Activated naive CD4-positive, alpha-beta T cell treated with anti-CD3 and anti-CD28 coated beads, Interleukin-2, amount 50 U/mL, for 72 hours (primary cell): ENCODE results near the gene NDOR1. TPM values are rescaled to one million over a fixed set of nuclear protein-coding genes. Genes with fewer than 3 reads are reported as not detected.
A peak's percentile ranks its signal among the peaks of the same experiment; 100 is the strongest.

ENCODE experiments used
- ATAC-seq, 2 donors: fragments of 150-1000 bp; cut with Tn5 transposase; 2 replicates each; pipeline ENCODE4 v1.10.0; 2021; ENCODE audit warnings: mild to moderate bottlenecking in 2 of 2, moderate library complexity in 2 of 2
- DNase-seq, 2 donors: peaks; one replicate each; pipeline ENCODE4 v3.0.0; 2021 to 2022; ENCODE audit warnings: low spot score in 2 of 2
- H3K27ac Mint-ChIP-seq, 2 donors: one replicate each; pipeline ENCODE4 v1.8.0; 2022; ENCODE audit warnings: mild to moderate bottlenecking in 2 of 2, mixed read lengths in 2 of 2
- H3K36me3 Mint-ChIP-seq, 2 donors: one replicate each; pipeline ENCODE4 v1.8.0; 2022; ENCODE audit warnings: mixed read lengths in 2 of 2
- H3K9me3 Mint-ChIP-seq, 2 donors: one replicate each; pipeline ENCODE4 v1.8.0; 2022; ENCODE audit warnings: mixed read lengths in 2 of 2
- total RNA-seq, 2 donors: library from RNA; stranded (reverse); gene quantifications; one replicate each; pipeline ENCODE4 v1.2.3, GENCODE V29; 2022

The NDOR1 gene
- total RNA-seq, 2 donors from 2014 or later, result 31.7 to 48.5 TPM

DNA sequence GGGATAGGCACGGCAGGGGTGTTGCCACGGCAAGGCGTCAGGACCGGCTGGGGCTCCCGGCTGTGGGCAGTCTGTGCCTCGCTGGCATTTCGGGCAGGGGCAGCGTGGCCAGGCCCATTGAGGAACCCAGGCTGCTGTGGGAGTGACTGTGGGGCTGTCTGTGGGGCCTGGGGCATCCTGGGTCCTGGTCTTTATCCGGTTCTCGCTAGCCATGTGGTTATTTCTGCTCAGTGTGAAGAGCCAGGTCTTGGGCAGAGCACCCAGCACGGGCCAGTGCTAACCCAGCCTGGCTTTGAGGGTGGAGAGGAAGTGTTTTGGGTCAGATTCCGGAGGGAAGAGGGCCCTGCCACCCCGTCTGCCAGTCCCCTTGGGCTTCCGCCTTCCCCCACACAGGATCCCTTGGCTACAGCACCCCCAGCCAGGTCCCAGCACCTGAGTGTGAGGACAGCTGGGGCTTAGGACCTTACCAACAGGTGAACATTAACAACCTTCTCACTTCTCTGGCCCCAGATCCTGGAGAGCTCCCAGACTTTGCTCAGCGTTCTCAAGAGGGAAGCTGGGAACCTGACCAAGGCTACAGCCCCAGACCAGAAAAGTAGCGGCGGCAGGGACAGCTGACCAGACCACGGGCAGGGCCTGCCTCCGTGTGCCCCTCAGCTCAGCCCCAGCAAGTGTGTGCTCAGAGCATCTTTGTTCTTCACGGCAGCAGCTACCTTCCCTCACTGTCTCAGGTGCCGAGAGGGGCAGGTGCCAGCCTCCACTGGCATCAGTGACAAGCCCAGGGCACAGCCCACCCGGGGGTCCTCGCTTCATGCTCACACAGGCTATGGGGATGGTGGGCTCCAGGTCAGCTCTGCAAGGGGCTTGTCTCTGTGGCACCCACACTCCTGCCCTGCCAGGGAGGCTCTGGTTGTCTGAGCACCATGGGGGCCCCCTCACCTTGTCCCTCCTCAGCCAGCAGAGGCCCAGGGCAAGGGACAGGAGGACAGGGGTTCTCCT lies 15.9 kb upstream of the NDOR1 start:
- Mint-ChIP-seq H3K27ac (peak overlapping the region; percentile 90 to 94), H3K36me3 (peaks cover 0 to 11% of the 10 kb centered on the region in 2 donors), H3K9me3 (no peaks in the 10 kb centered on the region)
- no peak for DNase-seq
- ATAC-seq, result no peak

DNA sequence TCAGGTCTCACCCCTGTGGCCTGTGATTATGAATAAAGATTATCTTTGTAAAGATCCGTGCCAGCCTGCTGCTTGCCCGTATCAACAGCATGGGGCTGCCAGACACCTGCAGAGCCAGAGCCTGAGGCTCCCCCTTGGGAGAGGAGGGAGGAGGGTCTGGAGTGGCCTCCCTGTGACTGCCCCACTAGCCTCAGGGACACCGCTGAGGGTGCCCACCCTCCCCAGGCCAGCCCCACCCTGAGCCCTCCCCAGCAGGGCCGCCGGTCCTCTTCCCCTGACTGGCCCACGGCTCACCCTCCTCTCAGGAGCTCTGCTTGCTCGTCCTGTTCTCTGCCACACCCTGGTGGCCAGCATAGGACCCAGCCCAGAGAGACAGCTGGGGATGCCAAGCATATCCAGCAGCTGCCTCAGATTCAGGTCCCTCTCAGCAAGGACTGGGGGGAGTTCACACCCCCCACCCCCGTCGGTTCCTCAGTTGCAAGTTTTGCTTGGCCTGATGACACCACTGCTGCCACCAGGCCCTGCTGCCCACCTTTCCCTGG lies 15.1 kb upstream of the NDOR1 start:
- peaks cover 0 to 11% of the 10 kb centered on the region in 2 donors for H3K36me3 Mint-ChIP-seq

DNA sequence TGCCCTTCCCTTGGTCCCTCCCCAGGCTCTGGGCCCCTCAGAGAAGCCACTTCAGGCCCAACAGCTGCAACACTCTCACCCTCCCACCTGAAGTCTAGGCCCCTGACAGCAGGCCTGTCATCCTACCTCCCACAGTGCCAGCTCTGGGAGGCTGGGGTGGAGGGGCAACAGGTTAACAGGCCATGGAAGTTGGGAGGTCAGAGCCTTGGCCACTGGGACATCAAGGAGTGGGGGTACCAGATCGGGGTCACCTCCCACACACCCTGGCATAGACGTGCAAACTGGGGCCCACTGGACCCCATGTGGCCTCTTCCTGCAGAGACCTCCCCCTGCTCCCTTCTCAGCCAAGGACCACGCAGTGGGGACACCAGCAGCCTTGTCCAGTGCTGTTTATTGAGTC lies 14.3 kb upstream of the NDOR1 start:
- no peak for ATAC-seq
- no peaks in the 10 kb centered on the region for H3K9me3 Mint-ChIP-seq
- H3K36me3 Mint-ChIP-seq, result peaks cover 0 to 11% of the 10 kb centered on the region in 2 donors
- DNase-seq, result no peak
- no peak overlapping the region for H3K27ac Mint-ChIP-seq

More for the DNA sequence above, 15.1 kb upstream of the NDOR1 start:
- DNase-seq (no peak), ATAC-seq (no peak)
- Mint-ChIP-seq H3K27ac (peak overlapping the region; percentile 46 to 94), H3K9me3 (no peaks in the 10 kb centered on the region)

DNA sequence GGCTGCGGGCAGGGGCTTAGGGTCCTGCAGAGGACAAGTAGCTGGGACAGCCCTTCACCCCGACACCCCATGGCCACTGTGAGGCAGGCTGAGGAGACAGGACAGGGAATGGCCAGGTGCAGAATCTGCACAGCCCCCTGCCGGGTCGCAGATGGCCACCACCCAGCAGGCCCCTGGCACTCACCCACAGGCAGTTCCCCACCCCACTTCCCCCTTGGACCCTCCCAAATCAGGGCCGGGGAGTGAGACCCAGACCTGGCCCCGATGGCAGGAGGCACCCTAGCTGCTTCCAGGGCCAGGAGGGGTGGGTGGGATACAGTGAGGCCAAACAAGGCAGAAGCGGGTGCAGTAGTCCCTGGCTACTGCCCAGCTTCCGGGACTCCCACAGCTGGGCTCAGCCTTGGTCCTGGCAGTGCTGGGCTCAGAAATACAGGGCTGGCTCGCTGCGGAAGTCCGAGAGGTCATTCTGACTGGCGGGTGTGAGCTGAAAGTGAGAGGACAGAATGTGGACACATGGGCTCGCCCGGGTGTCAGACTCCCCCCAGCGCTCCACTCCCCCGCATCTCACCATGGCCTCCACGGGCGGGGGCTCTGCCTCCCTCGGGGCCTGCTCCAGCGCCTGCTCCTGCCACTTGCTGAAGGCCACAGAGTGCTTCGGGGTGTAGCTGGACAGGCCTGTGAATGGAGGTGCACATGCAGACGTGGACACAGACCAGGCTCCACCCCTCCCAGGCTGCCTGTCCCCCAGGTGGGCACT lies 13.6 kb upstream of the NDOR1 start:
- H3K36me3 Mint-ChIP-seq, result peaks cover 0 to 10% of the 10 kb centered on the region in 2 donors
- ATAC-seq, result no peak
- no peak overlapping the region for H3K27ac Mint-ChIP-seq
- DNase-seq, result no peak
- no peaks in the 10 kb centered on the region for H3K9me3 Mint-ChIP-seq

DNA sequence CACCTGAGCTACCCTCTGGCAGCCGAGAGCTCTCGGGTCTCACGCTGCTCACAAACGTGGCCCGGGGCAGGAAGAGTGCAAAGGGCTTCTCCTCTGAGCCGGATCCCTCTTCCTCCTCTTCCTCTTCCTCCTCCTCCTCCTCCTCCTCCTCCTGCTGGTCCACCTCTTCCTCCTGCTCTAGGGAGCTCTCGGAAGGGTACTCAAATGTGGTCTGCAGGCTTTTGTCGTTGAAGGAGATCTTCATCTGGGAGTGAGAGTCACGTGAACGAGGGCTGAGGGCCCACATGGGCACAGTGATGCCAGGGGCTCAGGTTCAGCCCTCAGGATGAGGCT lies 13.1 kb upstream of the NDOR1 start:
- ATAC-seq (no peak), DNase-seq (no peak)
- Mint-ChIP-seq H3K27ac (no peak overlapping the region), H3K36me3 (peaks cover 0 to 4% of the 10 kb centered on the region in 2 donors), H3K9me3 (no peaks in the 10 kb centered on the region)

DNA sequence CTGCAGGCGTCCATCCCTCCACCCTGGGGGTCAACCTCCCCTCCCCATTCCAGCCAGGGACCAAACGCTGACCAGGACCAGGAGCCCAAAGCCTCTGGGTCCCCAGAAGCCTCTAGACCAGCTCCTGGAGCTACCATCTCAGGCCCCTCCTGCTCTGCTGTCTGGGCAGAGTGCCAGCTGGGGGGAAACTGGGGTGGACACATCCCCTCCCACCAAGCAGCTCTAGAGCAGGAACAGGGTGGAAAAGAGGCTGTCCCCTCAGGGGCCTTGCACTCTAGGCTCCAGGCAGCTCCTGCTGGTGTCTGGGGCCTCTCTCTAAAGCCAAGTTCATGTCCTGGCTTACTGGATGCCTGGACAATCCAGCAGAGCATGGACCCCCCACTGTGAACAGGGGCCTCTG lies 12.6 kb upstream of the NDOR1 start:
- no peak for DNase-seq

DNA sequence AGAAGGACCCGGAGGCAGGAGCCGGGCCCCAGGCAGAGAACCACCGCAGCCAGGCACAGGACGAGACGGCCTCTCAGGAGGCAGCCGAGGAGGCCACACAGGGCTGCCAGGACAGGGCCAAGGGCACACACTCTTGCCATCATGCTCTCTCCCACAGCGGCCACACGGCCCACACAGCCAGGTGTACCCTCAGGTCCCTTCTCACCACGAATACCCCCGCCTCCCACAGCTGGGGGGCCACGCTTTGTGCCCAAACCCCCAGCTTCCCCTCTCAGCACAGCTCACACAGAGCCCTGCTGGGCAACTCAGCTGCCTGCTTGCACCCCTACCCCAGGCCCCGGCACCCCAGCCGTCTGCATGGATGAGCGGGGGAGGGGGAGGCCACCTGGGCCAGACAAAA lies 11.7 kb upstream of the NDOR1 start:
- ATAC-seq (no peak), DNase-seq (no peak)
- Mint-ChIP-seq H3K9me3 (no peaks in the 10 kb centered on the region), H3K36me3 (no peaks in the 10 kb centered on the region), H3K27ac (no peak overlapping the region)

More for the DNA sequence above, 12.6 kb upstream of the NDOR1 start:
- Mint-ChIP-seq H3K9me3 (no peaks in the 10 kb centered on the region), H3K36me3 (no peaks in the 10 kb centered on the region), H3K27ac (no peak overlapping the region)
- no peak for ATAC-seq

DNA sequence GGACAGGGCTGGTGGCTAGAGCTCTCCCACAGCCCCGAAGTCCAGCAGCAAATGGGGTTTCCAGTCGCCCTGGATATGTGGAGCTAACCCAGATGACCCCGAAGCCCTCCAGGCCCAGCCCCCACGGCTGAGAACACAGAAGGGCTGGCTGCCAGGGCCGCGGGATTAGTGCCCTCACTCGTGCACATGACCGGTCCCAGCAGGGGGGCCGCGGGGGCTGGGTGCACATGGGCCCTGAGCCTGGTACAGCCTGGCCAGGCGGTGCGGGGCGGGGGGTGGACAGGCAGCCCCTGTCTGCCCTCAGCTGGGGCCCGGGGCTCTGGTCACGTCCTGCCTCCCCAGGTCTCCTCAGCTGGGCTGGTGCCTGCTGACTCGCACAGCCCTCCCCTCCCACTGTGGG lies 11.1 kb upstream of the NDOR1 start:
- Mint-ChIP-seq H3K27ac (no peak overlapping the region), H3K36me3 (no peaks in the 10 kb centered on the region), H3K9me3 (no peaks in the 10 kb centered on the region)
- DNase-seq (no peak), ATAC-seq (no peak)

DNA sequence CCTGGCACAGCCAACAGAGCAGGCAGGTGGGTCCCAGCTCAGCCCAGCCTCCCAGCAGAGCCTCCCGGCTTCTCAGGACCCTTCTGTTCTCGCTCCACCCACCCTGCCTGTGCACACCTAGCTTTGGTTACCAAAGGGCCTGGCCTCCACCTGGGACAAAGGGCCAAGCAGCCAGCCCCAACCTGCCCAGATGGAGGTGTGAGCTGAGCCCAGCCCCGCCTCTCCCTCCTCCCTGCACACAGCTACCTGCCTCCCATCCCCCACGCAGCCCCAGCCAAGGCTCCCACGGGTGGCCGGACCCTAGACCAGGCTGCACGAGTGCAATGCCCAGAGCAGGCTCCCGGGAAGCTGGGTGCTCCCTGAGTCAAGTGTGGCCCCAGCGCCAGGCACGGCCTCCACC lies 10.6 kb upstream of the NDOR1 start:
- no peak for ATAC-seq
- no peak overlapping the region for H3K27ac Mint-ChIP-seq

DNA sequence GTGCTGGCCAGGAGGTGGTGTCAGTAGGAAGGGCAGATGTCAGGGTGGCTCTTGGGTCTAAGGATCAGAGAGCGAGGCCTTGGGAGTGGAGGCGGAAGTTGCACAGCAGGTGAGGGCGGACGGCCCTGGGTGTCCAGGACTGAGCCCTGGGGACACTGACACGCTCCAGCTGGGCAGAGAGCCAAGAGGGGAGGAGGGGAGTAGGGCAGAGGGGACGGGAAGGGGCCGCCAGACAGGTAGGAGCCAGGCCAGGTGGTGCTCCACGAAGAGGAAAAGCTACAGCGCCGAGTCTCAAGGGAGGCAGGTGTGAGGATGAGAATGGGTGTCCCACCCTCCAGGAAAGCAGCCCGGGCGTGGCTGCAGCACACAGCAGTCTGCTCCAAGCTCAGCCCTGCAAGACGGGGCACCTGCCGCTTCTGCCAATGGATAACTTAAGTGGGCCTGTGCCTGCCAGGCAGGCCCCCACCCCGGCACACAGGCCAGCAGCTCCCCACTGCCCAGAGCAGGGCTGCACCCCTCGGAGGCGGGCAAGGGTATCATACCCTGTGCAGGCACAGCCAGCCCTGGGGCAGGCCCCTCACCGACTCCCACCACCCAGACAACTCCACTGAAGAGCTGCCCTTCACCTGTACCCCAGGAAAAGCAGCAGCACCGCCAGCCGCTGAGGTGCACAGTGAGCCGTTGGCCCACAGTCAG lies 9.8 kb upstream of the NDOR1 start:
- DNase-seq, result no peak
- no peaks in the 10 kb centered on the region for H3K36me3 Mint-ChIP-seq
- H3K9me3 Mint-ChIP-seq, result no peaks in the 10 kb centered on the region
- no peak for ATAC-seq
- no peak overlapping the region for H3K27ac Mint-ChIP-seq

More for the DNA sequence above, 10.6 kb upstream of the NDOR1 start:
- no peaks in the 10 kb centered on the region for H3K9me3 Mint-ChIP-seq
- DNase-seq, result no peak
- no peaks in the 10 kb centered on the region for H3K36me3 Mint-ChIP-seq

DNA sequence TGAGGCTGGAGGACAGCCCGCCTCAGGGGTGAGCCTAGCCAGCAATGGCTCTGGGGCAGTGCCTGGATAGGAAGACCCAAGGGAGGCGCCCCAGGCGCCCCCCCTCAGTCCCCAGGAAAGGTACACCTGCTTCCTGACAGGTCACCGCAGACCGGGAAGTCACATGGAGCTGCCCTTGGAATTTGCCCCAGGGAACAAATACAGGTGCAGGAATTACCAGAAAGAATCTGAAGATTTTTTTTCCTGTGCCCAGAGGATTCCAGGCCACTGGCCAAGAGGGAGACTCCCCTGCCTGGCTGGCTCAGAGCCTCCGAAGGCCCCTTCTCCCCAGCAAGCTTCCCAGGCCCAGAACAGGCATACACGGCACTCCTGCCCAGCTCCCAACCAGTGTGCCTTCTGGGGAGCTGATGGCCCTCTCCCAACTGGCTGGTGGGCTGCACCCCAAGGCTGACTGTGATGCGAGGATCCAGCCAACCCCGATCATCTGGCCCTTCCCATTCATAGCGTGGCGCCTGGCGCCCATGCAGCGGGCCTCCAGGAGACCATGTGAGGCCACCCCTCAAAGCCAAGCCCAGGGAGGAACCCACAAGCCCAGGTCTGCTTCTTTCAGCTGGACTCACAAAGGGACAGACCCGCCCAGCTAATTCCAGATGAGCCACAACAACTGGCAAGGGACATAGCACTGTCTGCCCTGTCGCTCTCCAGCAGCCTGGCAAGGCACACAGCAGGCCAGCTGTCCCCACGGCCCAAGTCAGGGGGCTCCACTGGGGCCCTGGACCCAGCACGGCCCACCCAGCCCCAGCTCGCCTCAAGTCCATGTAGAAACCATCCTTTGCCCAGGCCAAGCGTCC lies 7.2 kb upstream of the NDOR1 start:
- ATAC-seq (no peak), DNase-seq (no peak)
- Mint-ChIP-seq H3K36me3 (no peaks in the 10 kb centered on the region), H3K9me3 (no peaks in the 10 kb centered on the region), H3K27ac (no peak overlapping the region)

DNA sequence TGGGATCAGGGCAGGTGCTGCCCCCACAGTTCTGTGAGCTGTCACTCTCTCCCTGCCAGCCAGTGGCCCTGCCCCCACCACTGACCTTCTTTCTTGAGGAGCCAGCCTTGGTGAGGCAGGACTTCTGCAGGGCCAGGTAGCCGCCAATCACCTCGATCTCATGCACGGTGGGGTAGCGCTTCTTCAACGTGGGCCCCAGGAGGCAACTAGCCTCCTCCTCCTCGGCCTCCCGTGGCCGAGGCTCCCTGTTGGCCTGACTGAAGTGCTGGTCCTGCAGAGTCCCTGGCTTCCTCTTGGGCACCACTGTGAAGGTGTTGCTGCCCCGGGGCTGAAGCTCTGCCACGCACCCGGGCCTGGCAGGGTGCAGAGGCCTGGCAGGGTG lies 6.6 kb upstream of the NDOR1 start:
- Mint-ChIP-seq H3K9me3 (no peaks in the 10 kb centered on the region), H3K27ac (no peak overlapping the region), H3K36me3 (no peaks in the 10 kb centered on the region)
- no peak for ATAC-seq
- DNase-seq, result no peak

DNA sequence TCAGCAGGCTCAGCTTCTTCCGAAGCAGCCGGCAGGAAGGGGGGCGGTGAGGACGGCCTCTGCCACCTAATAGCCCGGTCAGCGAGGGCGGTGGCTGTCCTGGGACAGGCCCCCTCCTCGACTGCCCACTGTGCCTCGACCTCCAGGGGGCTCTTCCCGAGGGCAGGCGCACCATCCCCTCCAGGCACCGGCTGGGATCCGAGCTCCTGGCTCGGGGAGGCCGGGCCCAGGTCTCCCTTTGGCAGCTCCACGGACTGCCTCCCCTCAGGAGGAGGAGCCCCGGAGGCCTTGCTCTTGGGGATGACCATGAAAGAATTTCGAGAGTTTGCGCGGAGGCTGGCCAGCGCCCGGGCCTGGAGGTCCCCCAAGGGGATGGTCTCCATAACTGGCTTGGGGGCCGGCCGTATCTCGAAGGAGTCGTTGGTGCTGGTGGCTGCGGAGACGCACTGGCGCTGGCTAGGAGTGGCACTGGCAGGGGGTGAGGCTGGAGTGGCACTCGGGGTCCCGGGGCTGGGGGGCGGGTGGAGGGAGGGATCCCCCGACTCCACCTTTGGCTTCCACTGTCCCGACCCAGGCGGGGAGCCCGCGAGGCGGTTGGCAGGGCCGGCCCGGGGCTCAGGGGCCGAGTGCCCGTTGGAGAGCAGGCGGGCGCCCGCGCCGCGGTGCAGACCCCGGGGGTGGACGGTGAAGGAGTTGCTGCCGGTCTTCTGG lies 5.9 kb upstream of the NDOR1 start:
- no peak overlapping the region for H3K27ac Mint-ChIP-seq
- no peak for ATAC-seq

DNA sequence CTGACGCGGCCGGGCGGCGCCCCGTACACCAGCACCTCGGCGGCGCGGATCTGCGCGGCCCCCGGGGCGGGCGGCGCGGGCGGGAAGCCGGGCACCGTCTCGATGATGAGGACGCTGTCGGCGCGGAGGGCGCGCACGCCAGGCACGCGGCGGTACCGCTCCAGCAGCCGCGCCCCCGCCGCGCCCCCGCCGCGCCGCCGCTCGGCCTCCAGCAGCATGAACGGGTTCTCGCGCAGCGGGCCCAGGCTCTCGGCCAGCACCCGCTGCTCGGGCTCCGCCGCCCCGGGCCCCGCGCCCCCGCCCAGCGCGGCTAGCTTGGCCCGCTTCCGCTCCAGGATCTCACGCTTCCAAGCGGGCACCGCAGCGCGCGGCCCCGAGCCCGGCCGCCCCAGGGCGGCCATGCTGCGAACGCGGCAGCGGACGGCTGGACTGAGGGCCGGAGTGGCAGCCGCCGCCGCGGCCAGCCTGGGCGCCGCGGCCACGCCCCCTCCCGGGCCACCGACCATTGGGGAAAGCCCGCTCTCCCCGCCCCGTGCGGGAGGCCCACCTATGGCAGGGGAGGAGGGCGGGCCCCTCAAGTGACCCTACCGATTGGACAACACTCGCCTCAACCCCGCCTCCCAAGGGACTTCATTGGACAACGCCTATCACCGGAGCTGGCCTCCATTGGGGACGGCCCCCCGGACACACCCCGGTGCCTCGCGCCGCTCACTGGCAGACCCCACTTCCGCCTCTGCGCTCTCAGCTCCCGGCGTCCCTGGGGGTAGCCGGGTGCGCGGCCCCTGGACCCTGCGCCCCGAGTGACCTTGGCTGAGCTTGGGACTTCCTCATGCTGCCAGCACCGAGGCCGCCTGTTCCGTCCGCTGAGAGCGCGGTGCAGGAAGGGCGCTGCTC lies 4.9 kb upstream of the NDOR1 start, which contains the start of gene TPRN:
TPRN (minus strand) TSS at position 431 of the 894 bp plus-strand sequence; CDS start at position 401, 30 bp downstream.
- H3K36me3 Mint-ChIP-seq, result peaks cover 13% of the 10 kb centered on the region in 2 donors
- peak within 1 kb of the TSS; percentile 68 to 89 for H3K27ac Mint-ChIP-seq
- ATAC-seq (peak; percentile 95 to 96), DNase-seq (peak; percentile 99)
- H3K9me3 Mint-ChIP-seq, result no peaks in the 10 kb centered on the region

More for the DNA sequence above, 5.9 kb upstream of the NDOR1 start:
- DNase-seq, result no peak
- peaks cover 5 to 6% of the 10 kb centered on the region in 2 donors for H3K36me3 Mint-ChIP-seq
- H3K9me3 Mint-ChIP-seq, result no peaks in the 10 kb centered on the region
